H9 (cell line): ENCODE data around the gene CFAP100. TPM values are rescaled to one million over a fixed set of nuclear protein-coding genes. Genes with fewer than 3 reads are reported as not detected.

Experiments
- DNase-seq: peaks from one replicate; pipeline ENCODE4 v3.0.0-alpha.2; 2017
- H2AFZ ChIP-seq: one replicate; pipeline ENCODE4 v1.6.1; 2013; ENCODE audit warnings: mild to moderate bottlenecking, low read length, control low read depth, moderate library complexity
- H2AK5ac ChIP-seq: 2 replicates; pipeline ENCODE4 v1.6.1; 2013; ENCODE audit warnings: low read length, control low read depth, mixed read lengths; ENCODE audit not compliant: insufficient read length
- H2BK120ac ChIP-seq: one replicate; pipeline ENCODE4 v1.6.1; 2013; ENCODE audit warnings: low read depth, mild to moderate bottlenecking, low read length, control low read depth, inconsistent platforms; ENCODE audit not compliant: poor library complexity, severe bottlenecking
- H2BK12ac ChIP-seq: 2 replicates; pipeline ENCODE4 v1.6.1; 2013; ENCODE audit warnings: low read length, control low read depth, mixed read lengths, low read depth; ENCODE audit not compliant: insufficient read length
- H2BK15ac ChIP-seq: 2 replicates; pipeline ENCODE4 v1.6.1; 2013; ENCODE audit warnings: low read depth, low read length, control low read depth
- H2BK20ac ChIP-seq: one replicate; pipeline ENCODE4 v1.6.1; 2013; ENCODE audit warnings: low read depth, mild to moderate bottlenecking, low read length, control low read depth, inconsistent platforms; ENCODE audit not compliant: poor library complexity, severe bottlenecking
- H2BK5ac ChIP-seq: 2 replicates; pipeline ENCODE4 v1.6.1; 2013; ENCODE audit warnings: low read length, control low read depth, mixed read lengths; ENCODE audit not compliant: insufficient read length
- H3K14ac ChIP-seq: 2 replicates; pipeline ENCODE4 v1.6.1; 2013; ENCODE audit warnings: low read length, control low read depth; ENCODE audit not compliant: insufficient read depth
- H3K18ac ChIP-seq: 2 replicates; pipeline ENCODE4 v1.6.1; 2013; ENCODE audit warnings: low read depth, mild to moderate bottlenecking, mixed read lengths, low read length, control low read depth; ENCODE audit not compliant: insufficient read length
- H3K23ac ChIP-seq: 2 replicates; pipeline ENCODE4 v1.6.1; 2013; ENCODE audit warnings: low read length, control low read depth, mixed read lengths, low read depth; ENCODE audit not compliant: insufficient read length
- H3K23me2 ChIP-seq: 2 replicates; pipeline ENCODE4 v1.6.1; 2013; ENCODE audit warnings: low read depth, mild to moderate bottlenecking, mixed read lengths, low read length, control low read depth; ENCODE audit not compliant: insufficient read length, poor library complexity, severe bottlenecking
- H3K27ac ChIP-seq: 2 replicates; pipeline ENCODE4 v1.5.1; 2013; ENCODE audit warnings: low read length, control low read depth, mixed read lengths, low read depth; ENCODE audit not compliant: insufficient read length
- H3K27me3 ChIP-seq: 2 replicates; pipeline ENCODE4 v1.6.1; 2013; ENCODE audit warnings: low read length, control low read depth, inconsistent platforms; ENCODE audit not compliant: insufficient read depth
- H3K4ac ChIP-seq: 2 replicates; pipeline ENCODE4 v1.6.1; 2013; ENCODE audit warnings: low read depth, mild to moderate bottlenecking, control low read depth, inconsistent platforms, low read length, moderate library complexity
- H3K4me1 ChIP-seq: 2 replicates; pipeline ENCODE4 v1.6.1; 2013; ENCODE audit warnings: low read length, control low read depth, inconsistent platforms; ENCODE audit not compliant: insufficient read depth
- H3K4me2 ChIP-seq: 2 replicates; pipeline ENCODE4 v1.6.1; 2013; ENCODE audit warnings: low read length, control low read depth, mixed read lengths; ENCODE audit not compliant: insufficient read length, insufficient read depth
- H3K56ac ChIP-seq: 2 replicates; pipeline ENCODE4 v1.6.1; 2013; ENCODE audit warnings: low read depth, mild to moderate bottlenecking, mixed read lengths, low read length, control low read depth; ENCODE audit not compliant: insufficient read length
- H3K79me1 ChIP-seq: 2 replicates; pipeline ENCODE4 v1.6.1; 2013; ENCODE audit warnings: low read depth, mild to moderate bottlenecking, moderate library complexity, low read length, control low read depth, inconsistent platforms; ENCODE audit not compliant: insufficient read depth, poor library complexity, severe bottlenecking
- H3K79me2 ChIP-seq: 2 replicates; pipeline ENCODE4 v1.6.1; 2013; ENCODE audit warnings: low read length, control low read depth, inconsistent platforms; ENCODE audit not compliant: insufficient read depth
- H3K9ac ChIP-seq: 2 replicates; pipeline ENCODE4 v1.6.1; 2013; ENCODE audit warnings: low read length, control low read depth, mixed read lengths; ENCODE audit not compliant: insufficient read length; ENCODE audit errors: extremely low read depth
- H3K9me3 ChIP-seq: one replicate; pipeline ENCODE4 v1.6.1; 2013; ENCODE audit warnings: low read depth, low read length, inconsistent platforms; ENCODE audit not compliant: control insufficient read depth
- H3T11ph ChIP-seq: one replicate; pipeline ENCODE4 v1.6.1; 2013; ENCODE audit warnings: mild to moderate bottlenecking, low read length, control low read depth, inconsistent platforms
- H4K20me1 ChIP-seq: one replicate; pipeline ENCODE4 v1.6.1; 2013; ENCODE audit not compliant: control insufficient read depth, insufficient read length, insufficient read depth
- H4K5ac ChIP-seq: 2 replicates; pipeline ENCODE4 v1.6.1; 2013; ENCODE audit warnings: low read depth, mild to moderate bottlenecking, mixed read lengths, low read length, control low read depth; ENCODE audit not compliant: insufficient read length
- H4K8ac ChIP-seq: replicated peaks from 2 replicates; pipeline ENCODE4 v1.6.1; 2013; ENCODE audit warnings: low read length, control low read depth, mixed read lengths, low read depth; ENCODE audit not compliant: insufficient read length
- H4K91ac ChIP-seq: 2 replicates; pipeline ENCODE4 v1.6.1; 2013; ENCODE audit warnings: low read depth, mild to moderate bottlenecking, moderate library complexity, mixed read lengths, low read length, control low read depth; ENCODE audit not compliant: insufficient read length
- H3K27ac Mint-ChIP-seq, 3 experiments: 2 replicates in 2 of 3; 3 replicates in 1 of 3; pipeline ENCODE4 v1.8.0; 2020 to 2021; ENCODE audit warnings: mixed read lengths in 3 of 3, mild to moderate bottlenecking in 1 of 3, moderate library complexity in 1 of 3
- H3K27me3 Mint-ChIP-seq: 2 replicates; pipeline ENCODE4 v1.8.0; 2021; ENCODE audit warnings: low read depth, mild to moderate bottlenecking, moderate library complexity, mixed read lengths
- H3K36me3 Mint-ChIP-seq, 3 experiments: 2 replicates in 2 of 3; 3 replicates in 1 of 3; pipeline ENCODE4 v1.8.0; 2020 to 2021; ENCODE audit warnings: low read depth in 3 of 3, mixed read lengths in 3 of 3; ENCODE audit not compliant: insufficient read depth in 1 of 3
- H3K4me1 Mint-ChIP-seq, 2 experiments: 2 replicates each; pipeline ENCODE4 v1.8.0; 2020; ENCODE audit warnings: mixed read lengths in 2 of 2
- H3K4me3 Mint-ChIP-seq, 2 experiments: 2 replicates in 1 of 2; 3 replicates in 1 of 2; pipeline ENCODE4 v1.8.0; 2020 to 2021; ENCODE audit warnings: mild to moderate bottlenecking in 2 of 2, mixed read lengths in 2 of 2, moderate library complexity in 1 of 2
- H3K9me3 Mint-ChIP-seq, 2 experiments: 2 replicates in 1 of 2; 3 replicates in 1 of 2; pipeline ENCODE4 v1.8.0; 2020; ENCODE audit warnings: mild to moderate bottlenecking in 2 of 2, mixed read lengths in 2 of 2, moderate library complexity in 1 of 2
- CTCF ChIP-seq: fragments of 200-600 bp; sonication (generic); conservative IDR thresholded peaks from 3 replicates; pipeline ENCODE4 v1.8.0; 2021; ENCODE audit warnings: antibody characterized with exemption, mild to moderate bottlenecking
- WGBS: extraction: QIAGEN DNeasy Blood & Tissue Kit; methylation state at CpG from one replicate; pipeline ENCODE4 v1.1.7; 2013; ENCODE audit warnings: missing lambda C conversion rate, low lambda C conversion rate, mixed read lengths; ENCODE audit not compliant: insufficient read length; ENCODE audit errors: extremely low coverage; 5-methylcytosine and 5-hydroxymethylcytosine counted together
- total RNA-seq: library from RNA; stranded (reverse); gene quantifications from 2 replicates; pipeline ENCODE4 v1.2.1, GENCODE V29; 2021

The CFAP100 gene
- total RNA-seq, 1 experiment from 2014 or later, result 0.44 TPM

GRCh38 chr3:126438746-126439145 is 44.0 kb downstream of the CFAP100 start:
- H3K4me2 ChIP-seq, result no peak overlapping the region
- no peak overlapping the region for H4K91ac ChIP-seq
- no peak overlapping the region for H2AFZ ChIP-seq
- H2BK12ac ChIP-seq, result no peak overlapping the region
- H3K23ac ChIP-seq, result no peak overlapping the region
- peaks cover 2% of the 10 kb centered on the region; the same call in 1 of the 2 replicates for H3K27me3 Mint-ChIP-seq
- H3K18ac ChIP-seq, result no peak overlapping the region
- no peaks in the 10 kb centered on the region for H3K27me3 ChIP-seq
- H4K8ac ChIP-seq, result no peak overlapping the region
- no peak overlapping the region for H2BK15ac ChIP-seq
- no peak overlapping the region for H4K5ac ChIP-seq
- DNase-seq, result peak; percentile 18
- no peaks in the 10 kb centered on the region for H3K9me3 ChIP-seq
- no peaks in the 10 kb centered on the region for H3K79me1 ChIP-seq
- H2BK120ac ChIP-seq, result no peak overlapping the region
- no peak overlapping the region for H2BK5ac ChIP-seq
- no peak overlapping the region for H2AK5ac ChIP-seq
- H3K9me3 Mint-ChIP-seq, result no peaks in the 10 kb centered on the region
- H3K4me1 Mint-ChIP-seq, result peaks cover 21 to 36% of the 10 kb centered on the region in 2 experiments
- no peak overlapping the region for H3K4me3 Mint-ChIP-seq
- H3K4me1 ChIP-seq, result no peaks in the 10 kb centered on the region
- H3K56ac ChIP-seq, result no peak overlapping the region
- H3K4ac ChIP-seq, result no peak overlapping the region
- H3T11ph ChIP-seq, result no peak overlapping the region
- no peaks in the 10 kb centered on the region for H3K79me2 ChIP-seq
- no peak overlapping the region for H3K27ac ChIP-seq
- H3K9ac ChIP-seq, result no peak overlapping the region
- no peaks in the 10 kb centered on the region for H3K23me2 ChIP-seq
- H3K14ac ChIP-seq, result no peak overlapping the region
- TF ChIP-seq CTCF, result no peak
- no CpG with 5 or more reads among the region's 10 CpGs for WGBS
- peak overlapping the region in 1 of 3 experiments; percentile 64; a peak in 2 of 7 replicates for H3K27ac Mint-ChIP-seq
- no peak overlapping the region for H2BK20ac ChIP-seq
- H3K36me3 Mint-ChIP-seq, result peaks cover 0 to 35% (median 24%) of the 10 kb centered on the region in 3 experiments; a peak in 5 of 7 replicates
- H4K20me1 ChIP-seq, result no peaks in the 10 kb centered on the region
